Putamen (tissue), 1 donor: ENCODE data around the gene TLCD3A.
"Not testable (repeated sequence)": the region's sequence is repeated elsewhere in the genome, so short reads cannot be mapped to it uniquely, and the experiment has no call there.

Source experiments
- DNase-seq: peaks from one replicate; pipeline ENCODE4 v3.0.0-alpha.2; 2016; ENCODE audit warnings: low spot score

TLCD3A gene

GRCh38 chr17:749359-749758 is 17.0 kb downstream of the TLCD3A start:
- not testable (repeated sequence) for DNase-seq

GRCh38 chr17:750431-751037 is 18.1 kb downstream of the TLCD3A start:
- DNase-seq, result no peak

GRCh38 chr17:751269-752001 is 19.0 kb downstream of the TLCD3A start:
- peak; percentile 8 for DNase-seq

- peak; percentile 85 for DNase-seq
Observed at GRCh38 chr17:752002-752619, 19.7 kb downstream of the TLCD3A start, which contains the start of gene GEMIN4. GEMIN4 (minus strand) TSS chr17:752264; CDS start chr17:752142, 122 bp downstream.

- peak; percentile 26 for DNase-seq
Observed at GRCh38 chr17:752620-753219, 20.3 kb downstream of the TLCD3A start.

GRCh38 chr17:753418-753817 is 21.0 kb downstream of the TLCD3A start:
- DNase-seq, result no peak

GRCh38 chr17:755319-755961 is 23.0 kb downstream of the TLCD3A start:
- DNase-seq, result not testable (repeated sequence)

- not testable (repeated sequence) for DNase-seq
Observed at GRCh38 chr17:756010-756567, 23.7 kb downstream of the TLCD3A start.

GRCh38 chr17:759964-760363 is 27.6 kb downstream of the TLCD3A start:
- no peak for DNase-seq

- no peak for DNase-seq
Observed at GRCh38 chr17:760371-760770, 28.0 kb downstream of the TLCD3A start.

GRCh38 chr17:767076-767475 is 34.7 kb downstream of the TLCD3A start:
- DNase-seq, result no peak

- no peak for DNase-seq
Observed at GRCh38 chr17:773016-773415, 40.6 kb downstream of the TLCD3A start.

- DNase-seq, result no peak
Observed at GRCh38 chr17:773467-774312, 41.3 kb downstream of the TLCD3A start.

GRCh38 chr17:774313-774584 is 41.9 kb downstream of the TLCD3A start:
- no peak for DNase-seq

- no peak for DNase-seq
Observed at GRCh38 chr17:778096-778495, 45.7 kb downstream of the TLCD3A start.

- peak; percentile 87 for DNase-seq
Observed at GRCh38 chr17:781805-782731, 49.7 kb downstream of the TLCD3A start, which contains the start of the genes GLOD4 and MRM3. GLOD4 (minus strand) TSS chr17:782280; CDS start chr17:782255, 25 bp downstream. MRM3 (plus strand) TSS chr17:782353; CDS start chr17:782379, 26 bp downstream.

GRCh38 chr17:784143-784542 is 51.7 kb downstream of the TLCD3A start:
- no peak for DNase-seq

- DNase-seq, result not testable (repeated sequence)
Observed at GRCh38 chr17:785901-786300, 53.5 kb downstream of the TLCD3A start.

GRCh38 chr17:787641-788221 is 55.3 kb downstream of the TLCD3A start:
- no peak for DNase-seq
